GM12891 (cell line): ENCODE measurements around the gene THAP3.

Experiments
- DNase-seq: peaks from one replicate; pipeline ENCODE4 v3.0.0; 2011; ENCODE audit warnings: low spot score; ENCODE audit not compliant: insufficient read length
- FAIRE-seq: peaks from 2 replicates; lab custom pipeline; 2011; peaks lifted over from hg19 to GRCh38; lab: Jason Lieb, UNC
- PAX5 ChIP-seq: IDR thresholded peaks from 2 replicates; pipeline ENCODE4 v1.6.1; 2011; ENCODE audit warnings: low read length, moderate library complexity, mild to moderate bottlenecking; ENCODE audit not compliant: insufficient read depth, severe bottlenecking
- POLR2A ChIP-seq: IDR thresholded peaks from 2 replicates; pipeline ENCODE4 v1.6.1; 2011; ENCODE audit warnings: low read depth, low read length, control low read depth
- POLR2AphosphoS5 ChIP-seq: IDR thresholded peaks from 2 replicates; pipeline ENCODE4 v1.6.1; 2011; ENCODE audit warnings: low read depth, low read length, control low read depth
- POU2F2 ChIP-seq: IDR thresholded peaks from 2 replicates; pipeline ENCODE4 v1.6.1; 2011; ENCODE audit warnings: low read depth, mild to moderate bottlenecking, control low read depth, low read length, moderate library complexity
- SPI1 ChIP-seq: IDR thresholded peaks from 2 replicates; pipeline ENCODE4 v1.6.1; 2011; ENCODE audit warnings: low read depth, low read length, control low read depth
- TAF1 ChIP-seq: IDR thresholded peaks from 2 replicates; pipeline ENCODE4 v1.6.1; 2011; ENCODE audit warnings: low read depth, low read length, control low read depth

Gene THAP3

DNA sequence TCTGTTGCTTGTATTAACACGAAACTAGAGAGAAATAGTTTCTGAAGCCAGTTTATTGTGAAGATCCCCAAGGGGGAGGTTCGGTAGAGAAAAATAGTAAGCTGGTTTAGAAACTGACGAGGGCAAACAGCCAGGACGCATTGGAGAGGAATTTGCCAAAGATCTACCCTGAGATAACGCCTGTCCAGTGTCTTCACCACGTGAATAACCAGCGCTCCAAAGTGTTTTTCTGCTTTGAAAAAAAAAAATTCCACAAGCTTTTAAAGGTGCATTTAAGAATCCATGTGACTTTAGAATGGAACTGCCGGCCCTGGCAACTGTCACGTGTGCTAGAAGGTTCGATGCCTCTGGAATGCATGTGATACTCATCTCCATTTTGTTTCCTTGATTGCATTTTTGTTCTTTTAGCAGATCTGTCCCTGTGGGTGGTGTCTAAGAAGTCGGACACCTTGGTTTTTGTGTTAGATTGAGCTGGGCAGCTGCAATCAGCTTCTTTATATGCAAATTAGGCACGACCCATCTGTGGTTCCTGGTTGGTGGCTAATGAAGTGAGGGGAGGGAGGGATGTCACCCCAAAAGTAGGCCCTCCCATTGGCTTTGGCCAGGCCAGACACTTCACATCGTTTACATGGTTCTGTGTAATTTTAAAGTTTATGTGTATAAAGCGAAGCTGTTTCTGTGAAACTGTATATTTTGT is 1.3 kb upstream of the THAP3 start:
- no peak for FAIRE-seq
- TF ChIP-seq POLR2AphosphoS5 (no peak), PAX5 (no peak), POU2F2 (0 out of 2 replicates have a peak, but pooled peaks have one; percentile 24), SPI1 (no peak), POLR2A (no peak), TAF1 (no peak)
- DNase-seq: no peak

DNA sequence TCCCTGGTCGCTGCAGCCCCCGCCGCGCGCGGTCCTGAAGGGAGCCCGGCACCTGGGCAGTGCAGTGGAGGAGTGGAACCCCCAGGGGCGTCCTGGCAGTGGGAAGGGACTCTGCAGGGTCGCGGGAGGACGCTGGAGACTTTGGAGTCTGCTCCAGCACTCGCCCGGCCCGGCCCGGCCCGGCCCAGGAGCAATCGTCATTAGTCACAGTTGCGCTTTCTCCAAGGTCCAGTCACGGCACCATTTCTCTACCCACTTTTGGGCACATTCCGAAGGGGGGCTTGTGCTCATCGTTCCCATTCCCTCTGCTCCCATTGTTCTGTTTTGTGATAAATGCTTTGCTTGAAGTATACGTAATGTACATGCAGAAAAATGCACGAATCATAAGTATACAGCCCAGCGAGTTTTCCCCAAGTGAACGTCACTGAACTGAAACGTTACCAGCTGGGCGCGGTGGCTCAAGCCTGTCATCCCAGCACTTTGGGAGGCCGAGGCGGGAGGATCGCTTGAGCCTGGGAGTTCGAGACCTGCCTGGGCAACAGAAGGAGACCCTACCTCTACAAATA is 999 bp downstream of the THAP3 start:
- peak; percentile 47 for FAIRE-seq
- no peak for DNase-seq
- TF ChIP-seq PAX5 (no peak), TAF1 (no peak), POU2F2 (no peak), SPI1 (no peak), POLR2A (no peak), POLR2AphosphoS5 (no peak)

DNA sequence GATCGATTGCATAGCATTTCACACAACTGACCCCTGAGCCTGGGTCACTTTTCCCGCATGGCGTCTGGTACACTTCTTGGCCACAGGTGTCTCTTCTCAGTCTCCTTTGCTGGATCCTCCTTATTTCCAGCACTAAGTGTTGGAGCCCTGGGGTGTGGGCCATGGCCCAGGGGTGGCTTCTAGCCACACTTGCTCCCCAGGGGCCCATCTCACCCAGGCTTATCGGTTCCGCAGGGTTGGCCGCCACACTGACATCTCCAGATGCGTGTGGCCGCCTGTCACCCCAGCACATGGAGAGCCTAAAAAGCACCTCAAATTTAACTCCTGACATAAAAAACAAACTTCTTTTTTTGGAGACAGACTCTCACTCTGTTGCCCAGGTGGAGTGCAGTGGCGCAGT is 2.4 kb downstream of the THAP3 start:
- DNase-seq (no peak), FAIRE-seq (no peak)
- TF ChIP-seq PAX5: no peak
- no peak for TF ChIP-seq POU2F2
- TF ChIP-seq POLR2A: no peak
- no peak for TF ChIP-seq SPI1
- TF ChIP-seq POLR2AphosphoS5: no peak
- no peak for TF ChIP-seq TAF1

DNA sequence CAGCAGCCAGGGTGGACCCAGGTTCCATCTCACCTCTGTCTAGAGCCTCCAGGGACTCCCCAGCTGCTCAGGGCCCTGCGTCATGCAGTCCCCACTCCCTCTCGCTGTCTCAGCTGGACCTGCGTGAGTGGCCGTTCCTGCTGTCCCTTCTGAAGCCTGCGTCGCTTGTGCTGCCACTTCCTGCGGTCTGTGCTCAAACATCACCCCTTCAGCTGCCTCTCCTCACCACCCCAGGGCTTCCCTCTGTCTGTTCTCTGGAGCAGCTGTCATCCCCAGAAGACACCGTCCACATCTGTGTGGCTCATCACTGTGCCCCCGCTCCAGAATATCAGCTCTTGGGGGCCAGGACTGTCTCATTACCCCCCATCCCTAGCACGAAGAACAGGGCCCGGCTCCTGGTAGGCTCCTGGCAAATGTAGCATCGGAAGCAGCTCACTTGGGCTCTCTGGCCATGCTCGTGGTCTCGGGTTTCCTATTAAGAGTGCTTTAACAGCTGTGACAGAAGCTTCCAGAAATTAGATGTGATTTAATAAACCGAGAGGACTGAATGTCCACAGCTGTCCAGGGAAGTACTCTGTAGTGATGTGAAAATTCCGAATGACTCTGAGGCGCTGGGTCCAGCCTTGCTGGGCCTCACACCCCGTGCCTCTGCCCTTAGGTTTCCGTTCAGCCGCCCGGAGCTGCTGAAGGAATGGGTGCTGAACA is 3.3 kb downstream of the THAP3 start:
- no peak for DNase-seq
- no peak for TF ChIP-seq TAF1
- TF ChIP-seq SPI1: no peak
- TF ChIP-seq POLR2A: no peak
- no peak for TF ChIP-seq PAX5
- no peak for TF ChIP-seq POLR2AphosphoS5
- no peak for TF ChIP-seq POU2F2
- FAIRE-seq: no peak

DNA sequence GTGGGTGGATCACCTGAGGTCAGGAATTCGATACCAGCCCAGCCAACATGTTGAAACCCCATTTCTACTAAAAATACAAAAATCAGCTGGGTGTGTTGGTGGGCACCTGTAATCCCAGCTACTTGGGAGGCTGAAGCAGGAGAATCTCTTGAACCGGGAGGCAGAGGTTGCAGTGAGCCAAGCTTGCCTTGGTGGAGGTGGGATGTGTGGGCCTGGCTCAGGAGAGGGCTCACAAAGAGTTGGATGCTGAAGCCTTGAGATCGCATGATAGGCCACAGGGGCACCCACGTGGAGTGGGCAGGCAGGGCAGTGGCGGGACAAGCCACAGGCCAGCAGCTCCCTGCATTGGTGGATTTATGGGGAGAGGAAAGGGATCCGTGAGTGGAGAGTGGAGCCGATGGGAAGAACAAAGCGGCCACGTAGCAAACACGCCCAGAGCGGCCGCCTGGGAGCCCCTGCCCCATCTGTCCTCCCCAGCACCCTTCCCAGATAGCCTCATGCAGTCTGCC is 4.4 kb downstream of the THAP3 start:
- DNase-seq: no peak
- TF ChIP-seq TAF1 (no peak), POLR2A (no peak), POU2F2 (no peak), POLR2AphosphoS5 (no peak), SPI1 (no peak), PAX5 (no peak)
- FAIRE-seq: no peak

DNA sequence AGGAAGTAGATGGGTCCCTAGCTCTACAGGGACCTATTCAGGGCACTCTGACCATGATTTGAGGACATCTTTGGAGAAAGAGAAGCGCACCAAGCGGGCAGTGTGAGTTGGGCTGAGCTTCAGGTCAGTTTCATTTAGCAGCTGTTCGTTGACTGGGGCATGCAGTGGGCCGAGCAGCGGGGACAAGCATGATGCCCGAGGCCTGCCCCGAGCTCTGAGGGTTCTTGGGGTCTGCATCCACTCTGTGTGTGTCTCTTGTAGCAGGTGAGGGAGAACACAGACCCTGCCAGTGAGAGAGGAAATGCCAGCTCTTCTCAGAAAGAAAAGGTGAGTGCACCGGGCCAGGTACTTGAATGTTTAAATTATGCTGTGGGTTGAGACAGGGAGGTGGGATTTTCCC is 5.4 kb downstream of the THAP3 start:
- no peak for DNase-seq
- no peak for FAIRE-seq
- TF ChIP-seq POLR2A (no peak), TAF1 (no peak), POLR2AphosphoS5 (no peak), SPI1 (no peak), PAX5 (no peak), POU2F2 (no peak)

DNA sequence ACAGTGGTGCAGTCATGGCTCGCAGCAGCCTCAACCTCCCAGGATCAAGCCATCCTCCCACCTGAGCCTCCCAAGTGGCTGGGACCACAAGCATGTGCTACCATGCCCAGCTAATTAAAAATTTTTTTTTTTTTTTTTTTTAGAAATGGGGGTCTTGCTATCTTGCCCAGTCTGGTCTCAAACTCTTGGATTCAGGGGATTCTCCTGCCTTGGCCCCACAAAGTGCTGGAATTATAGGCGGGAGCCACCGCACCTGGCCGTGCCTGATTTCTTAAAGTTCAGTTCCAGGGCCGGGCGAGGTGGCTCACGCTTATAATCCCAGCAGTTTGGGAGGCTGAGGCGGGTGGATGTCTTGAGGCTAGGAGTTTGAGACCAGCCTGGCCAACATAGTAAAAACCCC is 6.4 kb downstream of the THAP3 start:
- DNase-seq (no peak), FAIRE-seq (no peak)
- TF ChIP-seq POLR2A (no peak), POU2F2 (no peak), POLR2AphosphoS5 (no peak), PAX5 (no peak), SPI1 (no peak)

DNA sequence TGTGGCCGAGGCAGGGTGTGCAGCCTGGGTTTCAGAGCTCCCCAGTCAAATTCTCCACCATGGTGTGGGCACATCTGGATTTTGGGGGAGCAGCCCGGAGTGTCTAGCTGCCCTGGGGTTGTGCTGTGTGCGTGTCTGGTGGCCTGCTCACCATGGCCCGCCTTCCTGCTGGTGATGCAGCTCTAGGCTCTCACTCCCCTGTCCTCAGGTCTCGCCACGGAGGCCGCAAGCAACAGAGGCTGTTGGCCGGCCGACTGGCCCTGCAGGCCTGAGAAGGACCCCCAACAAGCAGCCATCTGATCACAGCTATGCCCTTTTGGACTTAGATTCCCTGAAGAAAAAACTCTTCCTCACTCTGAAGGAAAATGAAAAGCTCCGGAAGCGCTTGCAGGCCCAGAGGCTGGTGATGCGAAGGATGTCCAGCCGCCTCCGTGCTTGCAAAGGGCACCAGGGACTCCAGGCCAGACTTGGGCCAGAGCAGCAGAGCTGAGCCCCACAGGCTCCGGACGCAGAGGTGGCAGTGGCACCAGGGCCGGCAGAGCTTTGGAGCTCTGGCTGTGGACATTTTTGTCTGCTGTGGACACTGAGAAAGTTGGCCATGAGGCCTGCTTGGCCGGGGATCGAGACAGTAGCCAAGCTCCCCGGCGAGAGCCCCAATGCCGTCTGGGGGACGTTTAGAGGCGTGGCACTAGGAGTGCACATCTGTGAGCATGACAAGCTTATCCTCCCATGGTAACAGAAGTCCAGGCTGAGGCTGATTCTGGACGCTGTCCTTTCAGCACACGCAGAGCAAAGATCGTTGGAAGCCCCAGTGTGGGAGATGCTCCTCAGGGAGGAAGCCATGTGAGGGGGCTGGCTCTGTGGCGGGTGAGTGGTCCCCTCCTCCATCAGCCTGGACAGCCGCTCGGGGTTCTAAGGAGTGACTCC is 8.2 kb downstream of the THAP3 start:
- DNase-seq (no peak), FAIRE-seq (no peak)
- TF ChIP-seq SPI1: no peak
- TF ChIP-seq POLR2AphosphoS5: no peak; the same call in 1 of the 2 replicates
- TF ChIP-seq POU2F2: no peak
- no peak for TF ChIP-seq PAX5
- TF ChIP-seq TAF1: no peak
- no peak for TF ChIP-seq POLR2A

DNA sequence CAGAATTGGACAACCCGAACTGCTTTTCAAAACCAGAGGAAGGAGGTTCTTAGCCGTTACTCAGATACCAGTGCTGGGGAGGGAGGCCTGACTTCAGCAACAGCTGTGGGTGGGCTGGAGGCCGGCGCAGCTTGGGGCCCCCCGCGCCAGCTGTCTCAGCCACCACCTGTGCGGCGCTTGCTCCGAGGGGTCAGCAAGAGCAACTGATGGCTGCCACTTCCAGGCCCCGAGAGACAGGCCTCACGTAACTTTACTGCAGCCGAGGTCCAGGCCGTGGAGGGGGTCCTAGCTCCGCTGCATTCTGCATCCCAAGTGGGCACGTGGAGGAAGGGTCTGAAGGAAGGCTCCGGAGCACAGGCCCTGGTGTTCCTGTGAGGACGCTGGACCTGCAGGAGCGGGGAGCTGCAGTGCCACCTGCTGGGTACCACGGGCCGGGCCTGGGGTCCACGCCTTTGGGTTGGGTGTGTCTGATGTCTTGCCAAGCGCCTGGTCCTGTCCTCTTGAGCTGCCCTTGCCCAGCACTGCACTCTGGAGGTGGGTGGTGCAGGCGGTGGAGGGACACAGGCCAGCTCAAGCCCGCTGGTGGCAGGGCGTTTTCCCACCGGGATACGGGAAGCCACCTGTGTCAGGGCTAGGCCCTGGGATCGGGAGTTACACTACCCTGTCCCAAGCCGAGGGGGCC is 9.8 kb downstream of the THAP3 start:
- FAIRE-seq (no peak), DNase-seq (peak; percentile 53)

More for the DNA sequence above, 9.8 kb downstream of the THAP3 start:
- TF ChIP-seq POU2F2: no peak
